ENCODE results near the gene PAQR9. TPM values are rescaled to one million over a fixed set of nuclear protein-coding genes. Genes with fewer than 3 reads are reported as not detected.

Gene PAQR9, protein sequence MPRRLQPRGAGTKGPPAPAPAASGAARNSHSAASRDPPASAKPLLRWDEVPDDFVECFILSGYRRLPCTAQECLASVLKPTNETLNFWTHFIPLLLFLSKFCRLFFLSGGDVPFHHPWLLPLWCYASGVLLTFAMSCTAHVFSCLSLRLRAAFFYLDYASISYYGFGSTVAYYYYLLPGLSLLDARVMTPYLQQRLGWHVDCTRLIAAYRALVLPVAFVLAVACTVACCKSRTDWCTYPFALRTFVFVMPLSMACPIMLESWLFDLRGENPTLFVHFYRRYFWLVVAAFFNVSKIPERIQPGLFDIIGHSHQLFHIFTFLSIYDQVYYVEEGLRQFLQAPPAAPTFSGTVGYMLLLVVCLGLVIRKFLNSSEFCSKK
- polyA plus RNA-seq (not detected in 3 replicates), polyA minus RNA-seq (not detected in 3 replicates)
- not detected for polyA plus RNA-seq (2011; ENCODE audit: low read depth)
- not detected in 2 replicates for polyA plus RNA-seq (2011; cell fraction: cytosol; rRNA removed)
- not detected in 2 replicates for polyA plus RNA-seq (2011; cell fraction: nucleus; rRNA removed)
- polyA plus RNA-seq (2012; ENCODE audit: low replicate concordance), result not detected in 2 replicates
- polyA minus RNA-seq (2011; cell fraction: cytosol; rRNA and poly(A)+ RNA removed), result not detected
- not detected in 2 replicates for polyA minus RNA-seq (2011; cell fraction: nucleus; rRNA and poly(A)+ RNA removed)

DNA sequence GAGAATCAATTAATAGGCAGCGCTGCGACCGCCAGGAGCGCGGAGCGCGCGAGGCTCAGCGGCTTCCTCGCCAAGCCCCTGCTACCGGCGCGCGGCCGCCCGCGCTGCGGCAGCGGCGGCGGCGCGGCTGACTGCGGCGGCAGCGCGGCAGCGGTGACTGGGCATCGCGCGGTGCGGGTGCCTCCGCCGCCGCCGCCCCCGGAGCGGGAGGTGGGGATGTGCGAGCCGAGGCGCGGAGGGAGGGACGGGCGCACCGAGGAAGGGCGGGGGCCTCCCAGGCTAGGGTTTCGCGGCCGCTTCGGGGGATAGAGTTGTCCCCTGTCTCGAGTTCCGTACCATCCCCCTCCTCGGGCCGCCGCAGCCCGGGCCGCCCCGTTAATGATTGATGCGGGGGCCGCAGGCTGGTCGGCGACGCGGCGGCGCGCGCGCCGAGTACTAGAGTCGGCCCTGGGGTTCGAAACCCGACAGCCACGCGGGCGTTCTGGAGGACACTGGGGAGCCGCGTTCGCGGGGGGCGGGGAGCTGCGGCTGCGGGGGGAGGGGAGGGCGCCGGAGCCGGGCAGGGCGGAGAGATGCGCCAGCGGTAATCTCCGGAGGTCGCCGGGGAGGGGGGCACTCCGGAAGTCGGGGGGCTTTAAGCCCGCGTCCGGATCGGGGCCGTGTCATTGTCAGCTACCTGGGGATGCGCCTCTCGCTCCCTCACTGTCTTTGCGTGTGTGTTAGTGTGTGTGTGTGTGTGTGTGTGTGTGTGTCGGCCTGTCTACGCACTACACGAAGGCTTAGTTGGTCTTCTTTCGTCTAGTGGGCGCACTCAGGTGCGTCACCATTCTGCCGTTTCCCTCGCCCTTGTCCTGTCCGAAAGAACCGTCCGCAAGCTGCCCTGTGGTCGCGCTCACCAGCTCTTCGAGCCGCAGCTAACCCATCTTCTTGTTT lies at the start of gene PAQR9:
Gene PAQR9 (minus strand): TSS at position 159 of the 933 bp plus-strand sequence. CDS start 338 bp downstream, outside the sequence.
- Histone ChIP-seq H3K79me2 (ENCODE audit: control insufficient read depth, insufficient read depth, low read length) (no peaks in the 10 kb centered on the region), H3K4me2 (ENCODE audit: control insufficient read depth, extremely low read depth, insufficient read depth, low read depth, low read length) (peak within 1 kb of the TSS; percentile 74), H3K27ac (ENCODE audit: control insufficient read depth, insufficient read depth, low read length) (no peak within 1 kb of the TSS), H3K4me1 (ENCODE audit: control insufficient read depth, extremely low read depth, insufficient read depth, low read length) (peaks cover 7% of the 10 kb centered on the region), H3K4me3 (ENCODE audit: control insufficient read depth in 2 of 3, extremely low read depth in 1 of 3, insufficient read depth in 2 of 3, low read depth in 1 of 3, low read length in 3 of 3) (peak within 1 kb of the TSS; percentile 49 to 68 (median 52)), H4K20me1 (ENCODE audit: control insufficient read depth, extremely low read depth, insufficient read depth, low read length) (no peaks in the 10 kb centered on the region), H3K9me1 (ENCODE audit: control insufficient read depth, extremely low read depth, insufficient read depth, low read length) (no peaks in the 10 kb centered on the region), H3K36me3 (ENCODE audit: control insufficient read depth in 2 of 2, extremely low read depth in 1 of 2, insufficient read depth in 2 of 2, low read length in 2 of 2) (no peaks in the 10 kb centered on the region), H3K27me3 (ENCODE audit: control insufficient read depth, extremely low read depth, insufficient read depth, low read length) (peaks cover 36% of the 10 kb centered on the region), H3K9ac (ENCODE audit: control insufficient read depth, extremely low read depth, insufficient read depth, low read length) (peak within 1 kb of the TSS; percentile 9), H3K9me3 (ENCODE audit: control insufficient read depth, low read depth, low read length) (no peaks in the 10 kb centered on the region), H2AFZ (ENCODE audit: control insufficient read depth, low read length) (peak within 1 kb of the TSS; percentile 51)
- no peak for FAIRE-seq
- dilution Hi-C loops (cut with MboI; ENCODE audit: extremely low pct_ligation_motif_present, low sequenced_read_pairs), result no loop called here
- no peak for DNase-seq (ENCODE audit: low read depth, low spot score)
- TF ChIP-seq, protein P1, sequence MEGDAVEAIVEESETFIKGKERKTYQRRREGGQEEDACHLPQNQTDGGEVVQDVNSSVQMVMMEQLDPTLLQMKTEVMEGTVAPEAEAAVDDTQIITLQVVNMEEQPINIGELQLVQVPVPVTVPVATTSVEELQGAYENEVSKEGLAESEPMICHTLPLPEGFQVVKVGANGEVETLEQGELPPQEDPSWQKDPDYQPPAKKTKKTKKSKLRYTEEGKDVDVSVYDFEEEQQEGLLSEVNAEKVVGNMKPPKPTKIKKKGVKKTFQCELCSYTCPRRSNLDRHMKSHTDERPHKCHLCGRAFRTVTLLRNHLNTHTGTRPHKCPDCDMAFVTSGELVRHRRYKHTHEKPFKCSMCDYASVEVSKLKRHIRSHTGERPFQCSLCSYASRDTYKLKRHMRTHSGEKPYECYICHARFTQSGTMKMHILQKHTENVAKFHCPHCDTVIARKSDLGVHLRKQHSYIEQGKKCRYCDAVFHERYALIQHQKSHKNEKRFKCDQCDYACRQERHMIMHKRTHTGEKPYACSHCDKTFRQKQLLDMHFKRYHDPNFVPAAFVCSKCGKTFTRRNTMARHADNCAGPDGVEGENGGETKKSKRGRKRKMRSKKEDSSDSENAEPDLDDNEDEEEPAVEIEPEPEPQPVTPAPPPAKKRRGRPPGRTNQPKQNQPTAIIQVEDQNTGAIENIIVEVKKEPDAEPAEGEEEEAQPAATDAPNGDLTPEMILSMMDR (optimal IDR thresholded peaks at IDR 0.05 in 1 of 3, IDR thresholded peaks at IDR 0.05 in 1 of 3, conservative IDR thresholded peaks at IDR 0.05 in 1 of 3; ENCODE audit: extremely low read depth in 1 of 3, insufficient read depth in 2 of 3, low read length in 3 of 3), result no peak
- peak; percentile 79 for TF ChIP-seq EZH2 (IDR thresholded peaks at IDR 0.05; ENCODE audit: low read length)

DNA sequence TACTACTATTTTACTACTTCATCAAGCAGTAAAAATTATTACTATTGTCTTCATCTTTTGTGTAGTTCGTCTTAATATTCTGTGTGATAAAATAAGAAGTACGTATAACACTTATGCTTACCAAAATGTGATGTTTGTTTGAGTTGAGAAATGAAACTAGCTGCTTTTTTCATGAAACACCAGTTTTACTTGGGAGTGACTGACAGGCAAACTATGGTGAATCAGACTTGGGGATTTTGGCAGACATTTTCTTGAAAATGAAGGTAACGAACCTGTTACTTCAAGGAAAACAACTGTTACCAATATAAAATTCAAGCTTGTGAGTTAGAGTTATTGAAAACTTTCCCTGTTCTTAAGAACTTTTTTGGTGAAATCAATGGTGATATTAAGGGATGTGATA lies 48.2 kb upstream of the PAQR9 start:
- Histone ChIP-seq H3K9ac (ENCODE audit: control insufficient read depth, extremely low read depth, insufficient read depth, low read length) (no peak overlapping the region), H3K36me3 (ENCODE audit: control insufficient read depth in 2 of 2, extremely low read depth in 1 of 2, insufficient read depth in 2 of 2, low read length in 2 of 2) (peaks cover 0 to 8% of the 10 kb centered on the region in 2 experiments), H2AFZ (ENCODE audit: control insufficient read depth, low read length) (no peak overlapping the region), H3K9me1 (ENCODE audit: control insufficient read depth, extremely low read depth, insufficient read depth, low read length) (no peaks in the 10 kb centered on the region), H3K4me3 (ENCODE audit: control insufficient read depth in 2 of 3, extremely low read depth in 1 of 3, insufficient read depth in 2 of 3, low read depth in 1 of 3, low read length in 3 of 3) (no peak overlapping the region), H3K79me2 (ENCODE audit: control insufficient read depth, insufficient read depth, low read length) (peaks cover 63% of the 10 kb centered on the region), H3K9me3 (ENCODE audit: control insufficient read depth, low read depth, low read length) (no peaks in the 10 kb centered on the region), H4K20me1 (ENCODE audit: control insufficient read depth, extremely low read depth, insufficient read depth, low read length) (peaks cover 19% of the 10 kb centered on the region), H3K27ac (ENCODE audit: control insufficient read depth, insufficient read depth, low read length) (no peak overlapping the region), H3K4me1 (ENCODE audit: control insufficient read depth, extremely low read depth, insufficient read depth, low read length) (peaks cover 11% of the 10 kb centered on the region), H3K4me2 (ENCODE audit: control insufficient read depth, extremely low read depth, insufficient read depth, low read depth, low read length) (no peak overlapping the region), H3K27me3 (ENCODE audit: control insufficient read depth, extremely low read depth, insufficient read depth, low read length) (no peaks in the 10 kb centered on the region)
- dilution Hi-C loops (cut with MboI; ENCODE audit: extremely low pct_ligation_motif_present, low sequenced_read_pairs), result no loop called here
- no peak for DNase-seq (ENCODE audit: low read depth, low spot score)
- TF ChIP-seq, protein P1 (optimal IDR thresholded peaks at IDR 0.05 in 1 of 3, IDR thresholded peaks at IDR 0.05 in 1 of 3, conservative IDR thresholded peaks at IDR 0.05 in 1 of 3; ENCODE audit: extremely low read depth in 1 of 3, insufficient read depth in 2 of 3, low read length in 3 of 3), result no peak
- no peak for TF ChIP-seq EZH2 (IDR thresholded peaks at IDR 0.05; ENCODE audit: low read length)
- FAIRE-seq, result peak; percentile 39

Data from keratinocyte (primary cell).